ENCODE measurements around the gene HAGH. TPM values are rescaled to one million over a fixed set of nuclear protein-coding genes. Genes with fewer than 3 reads are reported as not detected.
"Not testable (repeated sequence)": the region's sequence is repeated elsewhere in the genome, so short reads cannot be mapped to it uniquely, and the experiment has no call there.

Gene HAGH
- 100 to 1,000 TPM; 124 to 245 (median 175) TPM for total RNA-seq

DNA sequence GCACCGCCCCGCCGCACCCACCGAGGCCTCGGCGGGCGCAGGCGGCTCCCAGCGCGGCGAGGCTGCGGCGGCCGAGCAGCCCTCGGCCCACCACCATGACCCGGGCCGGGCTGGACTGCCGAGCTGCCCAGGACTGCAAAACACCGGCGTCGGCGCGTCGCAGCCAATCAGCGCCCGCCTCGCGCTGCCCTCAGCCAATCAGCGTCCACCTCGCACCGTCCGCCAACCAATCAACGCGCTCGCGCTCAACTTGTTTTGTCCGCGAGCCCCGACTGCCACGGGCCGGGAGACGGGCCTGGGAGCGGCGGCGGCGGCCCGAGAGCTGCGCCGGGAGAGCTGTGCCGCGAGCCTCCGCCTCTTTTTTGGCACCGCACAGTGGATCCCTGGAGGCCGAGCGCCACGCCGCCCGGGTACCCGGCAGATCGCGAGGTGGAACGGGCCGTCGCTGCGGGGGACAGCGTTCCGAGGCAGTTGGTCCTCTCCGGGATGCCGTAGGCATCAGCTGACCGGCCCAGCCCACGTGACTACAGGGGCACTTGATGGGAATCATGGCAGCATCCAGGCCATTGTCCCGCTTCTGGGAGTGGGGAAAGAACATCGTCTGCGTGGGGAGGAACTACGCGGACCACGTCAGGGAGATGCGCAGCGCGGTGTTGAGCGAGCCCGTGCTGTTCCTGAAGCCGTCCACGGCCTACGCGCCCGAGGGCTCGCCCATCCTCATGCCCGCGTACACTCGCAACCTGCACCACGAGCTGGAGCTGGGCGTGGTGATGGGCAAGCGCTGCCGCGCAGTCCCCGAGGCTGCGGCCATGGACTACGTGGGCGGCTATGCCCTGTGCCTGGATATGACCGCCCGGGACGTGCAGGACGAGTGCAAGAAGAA lies at the start of gene HAGH, which contains the start of gene FAHD1:
TSS of gene HAGH (minus strand) at position 135 of the 883 bp plus-strand sequence. CDS start at position 97, 38 bp downstream.
TSS of gene FAHD1 (plus strand) at position 516 of the 883 bp plus-strand sequence. CDS start at position 549, 33 bp downstream.
- H3K4me3 ChIP-seq: peak within 1 kb of the TSS; percentile 57 to 79
- peak within 1 kb of the TSS; percentile 43 to 96 (median 92) for H3K27ac ChIP-seq
- H3K36me3 ChIP-seq: peaks cover 0 to 28% of the 10 kb centered on the region in 2 donors
- TF ChIP-seq POLR2AphosphoS5 (IDR thresholded peaks at IDR 0.05): peak; percentile 81
- peak; percentile 31 to 43 for TF ChIP-seq POLR2A (IDR thresholded peaks at IDR 0.05)
- no peak for TF ChIP-seq EP300 (IDR thresholded peaks at IDR 0.05)
- TF ChIP-seq, protein P1, sequence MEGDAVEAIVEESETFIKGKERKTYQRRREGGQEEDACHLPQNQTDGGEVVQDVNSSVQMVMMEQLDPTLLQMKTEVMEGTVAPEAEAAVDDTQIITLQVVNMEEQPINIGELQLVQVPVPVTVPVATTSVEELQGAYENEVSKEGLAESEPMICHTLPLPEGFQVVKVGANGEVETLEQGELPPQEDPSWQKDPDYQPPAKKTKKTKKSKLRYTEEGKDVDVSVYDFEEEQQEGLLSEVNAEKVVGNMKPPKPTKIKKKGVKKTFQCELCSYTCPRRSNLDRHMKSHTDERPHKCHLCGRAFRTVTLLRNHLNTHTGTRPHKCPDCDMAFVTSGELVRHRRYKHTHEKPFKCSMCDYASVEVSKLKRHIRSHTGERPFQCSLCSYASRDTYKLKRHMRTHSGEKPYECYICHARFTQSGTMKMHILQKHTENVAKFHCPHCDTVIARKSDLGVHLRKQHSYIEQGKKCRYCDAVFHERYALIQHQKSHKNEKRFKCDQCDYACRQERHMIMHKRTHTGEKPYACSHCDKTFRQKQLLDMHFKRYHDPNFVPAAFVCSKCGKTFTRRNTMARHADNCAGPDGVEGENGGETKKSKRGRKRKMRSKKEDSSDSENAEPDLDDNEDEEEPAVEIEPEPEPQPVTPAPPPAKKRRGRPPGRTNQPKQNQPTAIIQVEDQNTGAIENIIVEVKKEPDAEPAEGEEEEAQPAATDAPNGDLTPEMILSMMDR (IDR thresholded peaks at IDR 0.05): peak in 1 of 4 experiments; percentile 10
- no peaks in the 10 kb centered on the region for H3K27me3 ChIP-seq
- H3K9me3 ChIP-seq: no peaks in the 10 kb centered on the region
- no CpG with 5 or more reads among the region's 104 CpGs for WGBS, 2 donors (ENCODE audit: low coverage in 1 of 2)
- peak; percentile 96 for ATAC-seq
- H3K4me1 ChIP-seq: peaks cover 0 to 76% (median 23%) of the 10 kb centered on the region in 3 donors

DNA sequence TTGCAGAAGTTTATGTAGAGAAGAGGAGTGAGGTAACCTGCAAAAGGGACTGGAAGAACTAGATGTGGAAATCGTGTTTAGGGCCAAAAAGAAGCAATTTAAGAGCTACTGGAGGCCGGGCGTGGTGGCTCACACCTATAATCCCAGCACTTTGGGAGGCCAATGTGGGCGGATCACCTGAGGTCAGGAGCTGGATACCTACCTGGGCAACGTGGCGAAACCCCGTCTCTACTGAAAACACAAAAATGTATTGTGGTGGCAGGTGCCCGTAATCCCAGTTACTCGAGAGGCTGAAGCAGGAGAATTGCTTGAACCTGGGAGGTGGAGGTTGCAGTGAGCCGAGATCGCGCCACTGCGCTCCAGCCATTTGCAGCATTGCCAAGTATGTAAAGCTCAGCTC lies 49.4 kb upstream of the HAGH start:
- ATAC-seq, H3K36me3 ChIP-seq, H3K9me3 ChIP-seq, H3K4me3 ChIP-seq, H3K27ac ChIP-seq, H3K4me1 ChIP-seq: not testable (repeated sequence)
- peaks cover 88% of the 10 kb centered on the region for H3K27me3 ChIP-seq
- 69 to 74% methylated on average over 4 to 11 of the region's 13 CpGs for WGBS, 2 donors (ENCODE audit: low coverage in 1 of 2)

DNA sequence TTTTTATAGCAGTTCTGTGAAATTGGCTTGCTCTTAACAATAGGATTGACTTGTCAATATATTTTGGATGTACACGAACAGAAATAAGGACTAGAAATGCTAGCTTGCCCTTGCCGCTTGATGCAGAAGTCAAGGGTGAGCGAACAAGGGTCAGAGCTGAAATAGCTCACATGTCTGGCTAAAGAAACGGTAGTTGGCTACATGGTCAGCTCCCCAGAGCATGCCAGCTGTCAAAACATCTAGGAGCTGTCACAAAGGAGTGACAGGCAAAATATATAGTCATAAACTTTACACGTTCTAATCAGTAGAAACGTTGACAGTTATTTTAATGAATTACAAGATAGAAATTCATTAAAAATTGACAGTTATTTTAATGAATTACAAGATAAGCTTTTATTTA lies 48.2 kb upstream of the HAGH start:
- no peak overlapping the region for H3K4me3 ChIP-seq
- TF ChIP-seq, protein P1 (IDR thresholded peaks at IDR 0.05): no peak
- TF ChIP-seq POLR2AphosphoS5 (IDR thresholded peaks at IDR 0.05): no peak
- TF ChIP-seq POLR2A (IDR thresholded peaks at IDR 0.05): no peak
- TF ChIP-seq EP300 (IDR thresholded peaks at IDR 0.05): no peak
- H3K4me1 ChIP-seq: peaks cover 0 to 8% (median 3%) of the 10 kb centered on the region in 3 donors
- H3K36me3 ChIP-seq: no peaks in the 10 kb centered on the region
- ATAC-seq: no peak
- no peaks in the 10 kb centered on the region for H3K9me3 ChIP-seq
- peaks cover 82% of the 10 kb centered on the region for H3K27me3 ChIP-seq
- no peak overlapping the region for H3K27ac ChIP-seq
- 28 to 32% methylated on average over 6 of the region's 6 CpGs for WGBS, 2 donors (ENCODE audit: low coverage in 1 of 2)

DNA sequence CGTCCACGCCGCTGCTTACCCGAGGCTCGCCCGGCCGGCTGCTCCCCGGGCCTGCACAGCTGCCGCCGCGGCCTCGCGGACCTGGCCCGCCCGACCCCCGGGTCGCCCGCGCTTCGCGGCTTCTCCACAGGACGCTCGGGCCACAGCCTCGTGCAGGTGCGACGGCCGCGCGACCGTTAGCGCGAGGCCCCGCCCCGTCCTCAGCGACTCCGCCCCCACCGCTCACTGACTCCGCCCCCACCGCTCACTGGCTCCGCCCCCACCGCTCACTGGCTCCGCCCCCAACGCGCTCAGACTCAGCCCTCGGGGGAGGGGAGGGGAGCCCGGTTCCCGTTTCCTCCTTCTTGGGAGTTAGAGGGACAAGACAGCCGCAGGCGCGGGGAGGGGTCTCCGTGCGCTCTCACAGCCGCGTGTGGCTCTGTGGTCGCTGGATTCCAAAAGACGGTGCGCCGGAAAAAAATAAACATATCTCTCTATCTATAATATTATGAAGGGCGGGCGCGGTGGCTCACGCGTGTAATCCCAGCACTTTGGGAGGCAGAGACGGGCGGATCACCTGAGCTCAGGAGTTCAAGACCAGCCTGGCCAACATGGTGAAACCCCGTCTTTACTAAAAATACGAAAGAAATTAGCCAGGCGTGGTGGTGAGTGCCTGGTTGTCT lies 45.5 kb upstream of the HAGH start, which contains the start of gene MEIOB:
TSS of gene MEIOB (minus strand) at position 191 of the 662 bp plus-strand sequence. CDS start 3,989 bp downstream, outside the sequence.
- H3K27me3 ChIP-seq: peaks cover 55% of the 10 kb centered on the region
- TF ChIP-seq, protein P1 (IDR thresholded peaks at IDR 0.05): no peak
- TF ChIP-seq POLR2A (IDR thresholded peaks at IDR 0.05) (no peak), EP300 (IDR thresholded peaks at IDR 0.05) (no peak), POLR2AphosphoS5 (IDR thresholded peaks at IDR 0.05) (no peak)
- peaks cover 0 to 8% (median 3%) of the 10 kb centered on the region in 3 donors for H3K4me1 ChIP-seq
- peak within 1 kb of the TSS in 1 of 2 donors; percentile 28 for H3K4me3 ChIP-seq
- no peak within 1 kb of the TSS for H3K27ac ChIP-seq
- whole genome bisulfite sequencing, 2 donors (ENCODE audit: low coverage in 1 of 2): 5 to 7% methylated on average over 3 to 4 of the region's 68 CpGs
- peak; percentile 39 for ATAC-seq
- no peaks in the 10 kb centered on the region for H3K36me3 ChIP-seq
- H3K9me3 ChIP-seq: no peaks in the 10 kb centered on the region

DNA sequence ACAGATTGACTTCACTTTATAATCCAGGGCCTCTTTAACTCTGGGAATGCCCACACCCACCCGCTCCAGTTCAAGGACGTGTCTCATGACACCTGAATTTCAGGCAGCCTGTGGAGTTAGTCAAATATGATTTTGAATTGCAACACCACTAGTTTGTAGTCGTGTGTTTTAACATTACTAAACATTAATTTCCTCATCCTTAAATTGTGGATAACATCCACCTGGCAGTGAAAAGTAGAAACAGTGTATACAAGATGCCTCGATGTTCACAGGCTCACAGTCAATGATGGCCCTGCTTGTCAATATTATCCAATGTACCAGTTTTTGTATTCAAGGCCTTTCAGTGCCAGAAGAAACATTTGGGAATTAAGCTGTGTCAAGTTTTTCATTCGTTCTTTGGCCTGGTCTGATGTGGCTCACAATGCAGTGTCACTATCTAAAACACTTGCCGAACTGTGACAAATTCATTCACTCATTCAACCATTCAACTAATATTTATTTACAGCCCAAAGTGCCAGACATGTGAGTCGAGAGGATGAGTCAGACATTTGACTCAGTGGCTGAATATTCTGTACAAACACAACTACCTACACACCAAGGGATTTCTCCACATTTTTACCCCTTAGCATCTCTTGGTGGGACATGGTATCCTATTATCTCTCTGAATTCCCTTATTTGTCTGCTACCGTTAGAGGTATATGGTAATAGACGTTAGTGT lies 43.9 kb upstream of the HAGH start:
- 47 to 56% methylated on average over 9 of the region's 9 CpGs for WGBS, 2 donors (ENCODE audit: low coverage in 1 of 2)
- no peak overlapping the region for H3K27ac ChIP-seq
- TF ChIP-seq, protein P1 (IDR thresholded peaks at IDR 0.05): no peak
- TF ChIP-seq EP300 (IDR thresholded peaks at IDR 0.05) (no peak), POLR2A (IDR thresholded peaks at IDR 0.05) (no peak), POLR2AphosphoS5 (IDR thresholded peaks at IDR 0.05) (no peak)
- no peaks in the 10 kb centered on the region for H3K9me3 ChIP-seq
- peaks cover 41% of the 10 kb centered on the region for H3K27me3 ChIP-seq
- peaks cover 0 to 8% (median 3%) of the 10 kb centered on the region in 3 donors for H3K4me1 ChIP-seq
- no peaks in the 10 kb centered on the region for H3K36me3 ChIP-seq
- H3K4me3 ChIP-seq: no peak overlapping the region
- no peak for ATAC-seq
